ENCODE results near the gene NOX4.

Gene NOX4

GRCh38 chr11:89484896-89485295 lies 6.3 kb downstream of the NOX4 start:
- no peak for TF ChIP-seq CTCF (IDR thresholded peaks at IDR 0.05; ENCODE audit: extremely low read depth, insufficient read depth, missing control alignments)
- no peak for DNase-seq (ENCODE audit: low spot score)
- in situ Hi-C loops (cut with MboI; ENCODE audit: low pct_unique_long_range_greater_than_20kb, low sequenced_read_pairs, unreplicated experiment), result no loop called here

- DNase-seq (ENCODE audit: low spot score), result no peak
- TF ChIP-seq CTCF (IDR thresholded peaks at IDR 0.05; ENCODE audit: extremely low read depth, insufficient read depth, missing control alignments), result no peak
- in situ Hi-C loops (cut with MboI; ENCODE audit: low pct_unique_long_range_greater_than_20kb, low sequenced_read_pairs, unreplicated experiment), result no loop called here
Measured at GRCh38 chr11:89477175-89477574, 14.0 kb downstream of the NOX4 start.

- TF ChIP-seq CTCF (IDR thresholded peaks at IDR 0.05; ENCODE audit: extremely low read depth, insufficient read depth, missing control alignments), result no peak
- in situ Hi-C loops (cut with MboI; ENCODE audit: low pct_unique_long_range_greater_than_20kb, low sequenced_read_pairs, unreplicated experiment), result no loop called here
- DNase-seq (ENCODE audit: low spot score), result no peak
Measured at GRCh38 chr11:89463266-89463780, 27.9 kb downstream of the NOX4 start.

- no peak for DNase-seq (ENCODE audit: low spot score)
- TF ChIP-seq CTCF (IDR thresholded peaks at IDR 0.05; ENCODE audit: extremely low read depth, insufficient read depth, missing control alignments), result no peak
- in situ Hi-C loops (cut with MboI; ENCODE audit: low pct_unique_long_range_greater_than_20kb, low sequenced_read_pairs, unreplicated experiment), result no loop called here
Measured at GRCh38 chr11:89458716-89459115, 32.5 kb downstream of the NOX4 start.

GRCh38 chr11:89457190-89457589 lies 34.0 kb downstream of the NOX4 start:
- TF ChIP-seq CTCF (IDR thresholded peaks at IDR 0.05; ENCODE audit: extremely low read depth, insufficient read depth, missing control alignments), result no peak
- in situ Hi-C loops (cut with MboI; ENCODE audit: low pct_unique_long_range_greater_than_20kb, low sequenced_read_pairs, unreplicated experiment), result no loop called here
- no peak for DNase-seq (ENCODE audit: low spot score)

- DNase-seq (ENCODE audit: low spot score), result no peak
- no peak for TF ChIP-seq CTCF (IDR thresholded peaks at IDR 0.05; ENCODE audit: extremely low read depth, insufficient read depth, missing control alignments)
- in situ Hi-C loops (cut with MboI; ENCODE audit: low pct_unique_long_range_greater_than_20kb, low sequenced_read_pairs, unreplicated experiment), result no loop called here
Measured at GRCh38 chr11:89456681-89457080, 34.5 kb downstream of the NOX4 start.

- DNase-seq (ENCODE audit: low spot score), result no peak
- no peak for TF ChIP-seq CTCF (IDR thresholded peaks at IDR 0.05; ENCODE audit: extremely low read depth, insufficient read depth, missing control alignments)
Measured at GRCh38 chr11:89452780-89453179, 38.4 kb downstream of the NOX4 start.

More at GRCh38 chr11:89452780-89453179, 38.4 kb downstream of the NOX4 start:
- in situ Hi-C loops (cut with MboI; ENCODE audit: low pct_unique_long_range_greater_than_20kb, low sequenced_read_pairs, unreplicated experiment), result no loop called here
